ENCODE measurements around the gene ALOXE3.

DNA sequence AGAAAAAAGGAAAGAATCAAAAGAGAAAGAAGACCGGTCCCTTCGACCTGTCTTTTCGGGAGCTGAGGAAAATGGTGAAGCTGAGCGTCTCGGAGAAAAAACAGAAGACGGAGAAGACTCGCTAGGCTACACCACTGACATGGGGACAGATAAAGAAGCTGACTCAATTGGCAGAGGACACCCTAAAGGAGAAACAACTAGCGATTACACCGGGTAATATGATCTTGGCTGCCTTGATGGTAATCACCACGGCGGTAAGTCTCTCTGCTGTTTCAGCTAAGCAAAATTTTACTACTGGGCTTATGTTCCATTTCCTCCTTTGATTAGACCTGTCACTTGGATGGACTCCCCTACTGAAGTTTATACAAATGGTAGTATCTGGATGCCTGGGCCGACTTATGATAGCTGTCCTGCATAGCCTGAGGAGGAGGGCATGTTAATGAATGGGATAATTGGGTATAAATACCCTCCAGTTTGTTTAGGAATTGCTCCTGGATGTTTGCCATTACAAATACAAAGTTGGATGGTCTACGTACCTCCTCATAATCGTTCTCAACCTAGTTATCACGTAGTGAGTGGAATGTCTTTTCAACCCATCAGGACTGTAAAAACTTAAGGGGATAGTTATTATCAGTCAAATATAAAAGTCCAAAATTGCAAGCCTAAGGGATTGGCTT is 55.4 kb downstream of the ALOXE3 start:
- TF ChIP-seq CEBPB (IDR thresholded peaks at IDR 0.05) (no peak), POLR2AphosphoS2 (conservative IDR thresholded peaks at IDR 0.05; ENCODE audit: low read length) (no peak), EP300 (IDR thresholded peaks at IDR 0.05) (no peak), MAFK (IDR thresholded peaks at IDR 0.05; ENCODE audit: partially characterized antibody) (no peak), CTCF (IDR thresholded peaks at IDR 0.05) (no peak), POLR2A (IDR thresholded peaks at IDR 0.05; ENCODE audit: low read length) (no peak), HDAC2 (IDR thresholded peaks at IDR 0.05) (no peak), MYC (IDR thresholded peaks at IDR 0.05; ENCODE audit: borderline replicate concordance, low read length) (no peak)
- TF ChIP-seq, protein P1, sequence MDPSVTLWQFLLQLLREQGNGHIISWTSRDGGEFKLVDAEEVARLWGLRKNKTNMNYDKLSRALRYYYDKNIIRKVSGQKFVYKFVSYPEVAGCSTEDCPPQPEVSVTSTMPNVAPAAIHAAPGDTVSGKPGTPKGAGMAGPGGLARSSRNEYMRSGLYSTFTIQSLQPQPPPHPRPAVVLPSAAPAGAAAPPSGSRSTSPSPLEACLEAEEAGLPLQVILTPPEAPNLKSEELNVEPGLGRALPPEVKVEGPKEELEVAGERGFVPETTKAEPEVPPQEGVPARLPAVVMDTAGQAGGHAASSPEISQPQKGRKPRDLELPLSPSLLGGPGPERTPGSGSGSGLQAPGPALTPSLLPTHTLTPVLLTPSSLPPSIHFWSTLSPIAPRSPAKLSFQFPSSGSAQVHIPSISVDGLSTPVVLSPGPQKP (IDR thresholded peaks at IDR 0.05; ENCODE audit: low read depth, low read length): no peak

All from A549 (cell line).